Fibroblast of peridontal ligament (primary cell): ENCODE results near the gene ARHGDIB.

Source experiments
- DNase-seq: peaks from one replicate; pipeline ENCODE4 v3.0.0-alpha.2; 2010; ENCODE audit errors: extremely low read depth

Gene ARHGDIB

GRCh38 chr12:14893506-14894250, 67.7 kb downstream of the ARHGDIB start:
- peak; percentile 17 for DNase-seq

- DNase-seq, result peak; percentile 44
Measured at GRCh38 chr12:14892726-14893505, 68.5 kb downstream of the ARHGDIB start.
